ENCODE results near the gene MSANTD2.

The MSANTD2 gene

DNA sequence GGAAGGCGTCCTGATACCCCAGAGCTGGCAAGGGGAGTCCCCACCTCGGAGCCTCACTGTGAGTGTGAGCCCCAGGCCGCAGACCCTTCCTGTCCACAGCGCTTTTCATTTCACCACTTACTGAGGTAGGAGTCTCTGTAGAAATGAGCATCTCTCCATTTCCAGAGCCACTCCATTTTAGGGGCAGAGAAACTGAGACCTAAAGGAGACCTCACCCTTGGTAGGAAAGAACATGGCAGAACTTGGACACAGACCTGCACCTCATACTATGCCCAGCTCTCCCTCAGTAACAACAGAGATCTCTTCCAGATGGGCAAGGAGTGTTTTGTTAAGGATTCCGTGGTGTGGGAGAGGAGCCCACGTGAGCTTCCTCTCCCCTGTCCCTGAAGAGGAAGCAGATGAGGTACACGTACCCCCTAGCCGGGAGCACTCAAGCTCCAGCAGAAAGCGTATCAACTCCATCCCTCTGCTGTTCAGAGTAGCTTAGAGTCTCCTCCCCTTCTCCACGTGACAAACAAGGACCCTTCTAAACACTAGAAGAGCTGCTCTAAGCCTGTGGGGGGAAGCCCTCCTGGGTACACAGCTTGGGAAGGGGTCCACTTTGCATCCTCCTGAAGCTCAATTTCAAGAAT lies 47.6 kb downstream of the MSANTD2 start:
- no peak for DNase-seq

DNA sequence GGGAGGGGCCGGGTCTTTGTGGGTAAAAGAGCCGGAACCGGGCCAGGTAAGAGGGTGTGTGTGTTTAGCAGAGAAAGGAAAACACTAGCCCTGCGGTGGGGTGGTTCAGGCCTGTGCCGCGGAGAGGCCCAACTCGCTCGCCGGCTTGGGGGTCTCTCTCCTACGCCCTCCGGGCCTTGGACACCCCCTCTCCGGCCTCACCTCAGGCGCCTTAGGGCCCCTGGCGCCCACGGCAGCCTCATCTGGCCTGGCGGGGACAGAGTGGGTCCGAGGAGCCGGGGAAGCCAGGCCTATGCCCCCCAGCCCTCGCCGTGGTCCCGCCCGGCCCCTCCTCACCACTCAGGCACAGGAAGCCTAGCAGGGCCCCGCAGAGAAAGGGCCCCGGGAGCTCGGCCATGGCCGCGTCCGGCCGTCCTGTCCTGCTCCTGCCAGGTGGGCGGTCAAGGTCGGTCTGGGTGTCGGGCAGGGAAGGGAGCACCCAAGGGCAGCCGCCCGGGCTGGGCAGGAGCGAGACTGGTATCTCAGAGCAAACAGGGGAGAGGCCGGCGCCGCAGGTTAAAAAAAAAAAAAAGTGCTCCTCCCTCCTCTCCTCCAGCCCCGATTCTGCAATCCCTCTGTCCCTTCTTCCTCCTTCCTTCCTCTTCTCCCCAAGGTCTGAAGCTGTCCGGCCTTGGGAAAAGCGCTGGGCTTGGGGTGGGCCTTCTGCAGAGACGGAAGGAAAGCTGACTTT lies 48.3 kb downstream of the MSANTD2 start, which contains the start of gene VSIG2:
TSS of gene VSIG2 (minus strand) at position 515 of the 730 bp plus-strand sequence. CDS start at position 397, 118 bp downstream.
- no peak for DNase-seq

DNA sequence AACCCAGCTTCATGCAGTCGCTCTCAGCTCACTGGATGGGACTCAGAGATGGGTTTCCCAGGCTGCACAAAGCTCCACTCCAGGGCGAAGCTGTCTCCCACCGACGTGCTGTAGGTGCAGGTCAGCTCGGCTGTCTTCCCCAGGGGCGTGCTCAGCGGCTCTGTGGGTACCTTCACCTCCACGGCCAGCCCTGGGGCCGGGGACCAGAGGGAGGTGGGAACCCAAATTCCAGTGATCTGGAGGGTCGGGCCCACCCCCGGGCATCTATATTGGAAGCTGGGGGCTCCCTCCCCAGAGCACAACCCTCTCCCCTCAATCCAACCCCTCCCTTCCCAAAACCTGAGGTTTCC lies 48.8 kb downstream of the MSANTD2 start:
- no peak for DNase-seq

DNA sequence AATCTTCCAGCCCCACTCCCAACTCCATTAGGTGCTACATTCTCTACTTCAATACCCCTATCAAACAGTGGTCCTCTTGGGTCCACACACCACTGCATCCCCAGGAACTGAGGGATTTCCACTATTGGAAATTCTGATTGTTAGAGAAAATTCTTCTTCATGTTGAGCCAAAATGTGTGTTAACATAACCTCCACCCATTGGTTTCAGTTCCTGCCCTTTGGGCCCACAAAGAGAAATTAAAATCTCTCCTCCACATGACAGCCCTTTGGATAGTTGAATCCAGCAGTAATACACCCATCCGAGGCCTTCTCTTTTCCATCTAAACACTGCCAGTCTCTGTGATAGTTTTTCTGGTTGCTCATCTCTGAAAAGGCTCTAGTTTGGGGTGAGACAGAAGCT lies 50.3 kb downstream of the MSANTD2 start:
- DNase-seq, result no peak

DNA sequence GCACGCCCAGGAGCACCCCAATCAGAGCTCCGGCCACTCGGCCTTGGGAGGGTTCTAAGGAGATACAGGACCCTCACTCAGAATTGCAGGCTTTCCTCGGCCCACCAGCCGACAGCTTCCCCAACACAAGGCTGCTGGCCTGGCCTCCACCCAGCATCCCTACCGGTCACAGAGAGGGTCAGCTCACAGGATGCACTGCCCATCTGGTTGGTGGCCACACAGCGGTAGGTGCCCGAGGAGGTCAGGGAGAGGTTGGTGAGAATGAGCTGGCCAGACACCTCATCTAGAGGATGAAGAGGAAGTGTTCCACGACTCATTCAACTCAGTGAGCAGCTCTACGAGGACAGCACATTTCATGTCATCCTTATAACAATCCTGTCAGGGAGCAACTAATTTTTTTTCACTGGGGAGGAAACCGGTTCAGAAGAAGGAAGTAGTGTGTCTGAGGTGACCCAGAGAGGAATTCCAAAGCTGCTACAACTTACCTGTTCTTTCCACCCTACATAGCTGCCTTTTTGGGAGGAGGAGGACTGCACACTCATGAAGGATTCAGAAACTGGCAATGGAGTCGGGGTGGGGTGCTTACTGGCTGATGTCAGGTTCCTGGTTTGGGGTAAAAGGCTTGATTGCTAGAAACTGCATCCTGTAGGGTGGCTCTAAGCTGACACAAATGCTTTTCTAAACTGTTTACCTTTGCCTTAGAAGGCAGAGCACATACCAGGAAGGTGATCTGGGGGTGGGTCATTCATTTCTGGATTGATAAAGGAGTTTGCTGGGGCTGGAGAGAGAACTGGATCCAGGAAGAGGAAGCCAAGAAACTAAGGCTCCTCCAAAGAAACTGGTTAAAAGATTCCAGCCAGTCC lies 51.5 kb downstream of the MSANTD2 start:
- no peak for DNase-seq

DNA sequence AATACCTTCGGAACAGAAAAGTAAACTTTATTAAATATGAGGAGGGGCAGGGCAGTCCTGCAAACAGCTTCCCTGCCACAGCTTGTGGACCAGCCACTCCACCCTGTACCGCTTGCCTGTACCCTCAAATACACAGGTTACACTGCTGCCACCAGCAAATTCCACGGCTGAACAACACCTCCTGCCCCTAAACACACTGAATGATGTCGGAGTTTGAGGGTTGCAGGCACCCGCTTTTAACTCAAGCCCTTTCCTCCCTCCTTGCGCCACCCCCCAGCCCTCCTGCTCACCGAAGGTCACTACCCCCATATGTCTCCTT lies 52.1 kb downstream of the MSANTD2 start:
- DNase-seq, result no peak

DNA sequence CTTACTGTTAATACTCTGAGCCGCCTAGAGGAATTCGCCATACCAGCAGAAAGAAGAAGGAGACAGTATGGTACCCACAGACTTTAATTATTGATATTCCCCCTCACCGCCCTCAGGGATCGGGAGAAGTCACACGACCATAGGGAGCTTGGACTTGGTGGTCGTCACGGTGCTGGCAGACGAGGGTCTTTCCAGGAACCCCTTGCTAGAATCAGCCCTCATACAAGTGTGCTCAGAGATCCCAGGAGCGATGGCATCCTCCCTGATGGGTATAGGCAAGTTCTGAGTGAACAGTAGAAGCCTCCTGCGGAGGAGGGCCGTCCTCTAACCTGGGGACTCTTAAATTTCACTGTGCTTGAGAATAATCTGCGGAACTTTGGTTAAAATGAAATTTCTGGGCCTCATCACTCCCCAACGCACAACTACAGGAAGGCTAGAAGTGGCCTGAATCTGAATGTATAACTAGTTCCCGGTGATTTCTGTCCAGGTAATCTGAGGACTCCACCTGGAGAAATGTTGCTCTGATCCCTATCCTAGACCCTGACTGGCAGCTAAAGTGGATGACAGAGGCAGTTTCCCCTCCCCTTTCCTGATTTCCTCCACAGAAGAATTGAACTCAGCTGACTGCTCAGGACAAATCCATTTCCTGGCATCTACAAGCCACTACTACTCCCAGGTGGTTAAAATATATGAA lies 52.7 kb downstream of the MSANTD2 start:
- no peak for DNase-seq

DNA sequence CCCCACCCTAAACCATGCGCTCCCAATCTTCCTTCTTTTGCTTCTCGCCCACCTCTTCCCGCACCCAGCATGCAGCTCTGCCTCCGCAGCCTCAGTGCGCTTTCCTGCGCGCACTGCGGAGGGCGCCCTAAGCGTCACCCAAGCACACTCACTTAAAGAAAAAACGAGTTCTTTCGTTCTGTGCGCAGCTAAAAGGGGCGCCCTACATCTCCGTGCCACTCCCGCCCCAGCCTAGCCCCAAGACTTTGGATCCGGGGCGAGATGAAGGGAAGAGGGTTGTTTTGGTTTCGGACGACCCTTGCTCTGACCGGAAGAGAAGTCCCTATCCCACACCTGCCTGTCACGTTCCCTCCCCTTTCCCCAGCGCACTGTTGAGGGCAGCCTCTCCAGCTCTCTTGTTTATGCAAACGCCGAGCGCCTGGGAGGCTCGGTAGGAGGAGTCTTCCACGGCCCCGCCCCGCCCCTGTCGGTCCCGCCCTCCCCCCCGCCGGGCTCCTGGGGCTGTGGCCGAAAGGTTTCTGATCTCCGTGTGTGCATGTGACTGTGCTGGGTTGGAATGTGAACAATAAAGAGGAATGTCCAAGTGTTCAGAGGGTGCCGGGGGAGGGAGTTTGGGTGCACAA lies 53.5 kb downstream of the MSANTD2 start:
- DNase-seq, result peak; percentile 78

DNA sequence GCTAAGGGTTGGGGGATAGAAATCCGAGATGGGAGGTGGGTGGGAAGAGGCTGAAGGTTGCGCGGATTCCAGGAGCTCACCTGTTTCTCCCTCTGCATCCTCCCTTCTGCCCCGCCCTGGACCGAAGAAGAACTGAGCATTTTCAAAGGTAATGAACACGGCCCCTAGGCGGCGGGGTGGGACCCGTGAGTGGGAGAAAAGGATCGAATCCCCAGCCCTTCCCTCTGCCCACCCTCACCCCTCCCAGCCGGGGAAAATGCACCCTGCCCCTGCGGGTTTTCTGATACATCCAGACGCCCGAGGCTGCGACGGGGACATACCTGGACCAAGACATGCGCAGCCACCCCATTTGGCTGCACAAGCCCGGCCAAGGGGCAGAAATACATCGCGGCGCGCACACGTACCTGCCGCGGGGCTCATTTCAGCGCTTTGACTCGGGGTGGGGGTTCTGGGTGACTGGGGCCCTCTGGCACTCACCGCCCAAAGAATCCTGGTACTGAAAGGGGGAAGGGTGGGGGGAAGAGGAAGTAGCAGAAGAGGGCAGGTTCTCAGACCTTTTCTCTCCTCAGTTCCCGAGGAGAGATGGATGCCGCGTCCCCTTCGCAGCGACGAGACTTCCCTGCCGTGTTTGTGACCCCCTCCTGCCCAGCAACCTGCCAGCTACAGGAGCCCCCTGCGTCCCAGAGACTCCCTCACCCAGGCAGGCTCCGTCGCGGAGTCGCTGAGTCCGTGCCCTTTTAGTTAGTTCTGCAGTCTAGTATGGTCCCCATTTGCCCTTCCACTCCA lies 54.2 kb downstream of the MSANTD2 start:
- DNase-seq, result peak; percentile 29

DNA sequence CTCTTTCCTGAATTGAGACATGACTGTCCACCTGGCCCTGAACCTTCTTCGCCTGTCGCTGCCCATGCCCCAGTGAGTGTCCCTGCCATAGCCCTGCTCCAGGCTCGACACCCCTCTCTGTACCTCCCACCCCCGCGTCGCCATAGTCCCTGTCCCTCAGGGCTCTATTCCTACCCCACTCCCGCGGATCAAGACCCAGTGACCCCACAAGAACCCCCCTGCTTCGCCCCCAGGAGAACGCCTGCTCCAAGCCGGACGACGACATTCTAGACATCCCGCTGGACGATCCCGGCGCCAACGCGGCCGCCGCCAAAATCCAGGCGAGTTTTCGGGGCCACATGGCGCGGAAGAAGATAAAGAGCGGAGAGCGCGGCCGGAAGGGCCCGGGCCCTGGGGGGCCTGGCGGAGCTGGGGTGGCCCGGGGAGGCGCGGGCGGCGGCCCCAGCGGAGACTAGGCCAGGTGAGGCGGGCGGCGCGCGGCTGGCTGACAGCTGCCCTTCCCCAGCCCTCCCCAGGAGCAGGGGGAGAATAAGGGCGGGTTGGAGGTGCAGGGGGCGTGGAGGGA lies 54.9 kb downstream of the MSANTD2 start:
- DNase-seq, result no peak

DNA sequence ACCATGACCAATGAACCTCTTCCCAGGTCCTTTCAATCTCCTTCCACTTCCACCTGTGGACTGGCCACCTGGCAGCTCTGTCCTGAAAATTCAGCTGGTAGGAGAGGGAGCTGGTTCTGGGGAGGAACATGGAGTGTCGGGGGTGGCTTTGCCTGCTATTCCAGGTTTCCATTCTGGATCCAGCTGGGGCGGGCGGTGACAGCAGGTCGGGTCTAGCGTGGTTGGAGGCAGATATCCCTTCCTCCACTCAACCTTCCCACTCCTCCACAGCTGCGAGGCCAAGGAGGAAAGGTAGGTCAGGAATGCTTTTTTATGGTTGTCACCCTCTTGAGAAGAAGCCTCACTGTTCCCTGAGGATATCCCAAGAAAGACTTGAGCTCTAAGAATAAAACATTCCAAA lies 57.2 kb downstream of the MSANTD2 start:
- no peak for DNase-seq

DNA sequence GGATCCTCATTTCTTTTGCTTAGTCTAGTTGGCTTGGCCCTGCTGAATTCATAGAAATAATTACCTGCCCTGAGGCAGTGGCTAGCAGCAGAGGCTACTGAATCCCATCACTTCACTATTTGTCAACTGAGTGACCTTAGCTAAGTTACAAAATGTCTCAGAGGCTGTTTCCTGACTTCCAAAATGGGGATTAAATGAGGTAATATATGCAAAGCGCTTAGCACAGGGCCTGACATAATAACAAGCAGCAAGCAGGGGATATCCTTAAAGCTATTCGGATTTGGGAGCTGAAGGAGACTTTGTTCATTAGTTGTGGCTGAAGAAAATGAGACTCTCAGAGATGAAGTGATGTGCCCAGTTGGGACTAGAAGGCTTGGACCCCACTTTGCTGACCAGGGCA lies 57.7 kb downstream of the MSANTD2 start:
- no peak for DNase-seq

DNA sequence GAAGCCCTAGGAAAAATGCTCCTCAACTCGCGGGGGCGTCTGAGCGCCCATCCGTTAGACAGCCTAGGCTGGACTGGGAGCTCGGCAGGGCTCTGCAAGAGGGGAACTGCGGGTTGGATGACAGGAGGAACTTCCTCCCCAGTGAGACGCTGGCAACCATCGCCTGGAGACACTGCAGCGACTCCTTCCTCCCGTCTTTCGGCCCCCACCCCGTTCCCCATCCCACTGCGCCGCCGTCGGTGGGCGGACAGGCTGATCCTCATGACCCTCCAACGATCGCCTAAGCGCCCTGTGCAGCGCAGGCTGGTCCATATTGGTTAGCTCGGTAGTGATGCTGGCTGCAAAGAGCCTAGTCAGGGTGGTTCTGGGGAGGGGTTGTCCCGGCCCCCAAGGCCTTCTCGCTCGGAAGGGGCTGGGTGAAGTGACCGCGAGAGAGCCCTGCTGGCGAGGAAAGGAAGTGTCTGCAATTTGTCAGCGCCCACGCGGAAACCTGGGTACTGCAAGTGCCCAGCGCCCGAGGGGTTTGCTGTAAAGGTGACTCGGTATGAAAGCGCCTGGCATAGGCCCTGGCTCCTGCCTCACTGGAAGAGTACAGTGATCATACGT lies 59.8 kb downstream of the MSANTD2 start:
- peak; percentile 54 for DNase-seq

DNA sequence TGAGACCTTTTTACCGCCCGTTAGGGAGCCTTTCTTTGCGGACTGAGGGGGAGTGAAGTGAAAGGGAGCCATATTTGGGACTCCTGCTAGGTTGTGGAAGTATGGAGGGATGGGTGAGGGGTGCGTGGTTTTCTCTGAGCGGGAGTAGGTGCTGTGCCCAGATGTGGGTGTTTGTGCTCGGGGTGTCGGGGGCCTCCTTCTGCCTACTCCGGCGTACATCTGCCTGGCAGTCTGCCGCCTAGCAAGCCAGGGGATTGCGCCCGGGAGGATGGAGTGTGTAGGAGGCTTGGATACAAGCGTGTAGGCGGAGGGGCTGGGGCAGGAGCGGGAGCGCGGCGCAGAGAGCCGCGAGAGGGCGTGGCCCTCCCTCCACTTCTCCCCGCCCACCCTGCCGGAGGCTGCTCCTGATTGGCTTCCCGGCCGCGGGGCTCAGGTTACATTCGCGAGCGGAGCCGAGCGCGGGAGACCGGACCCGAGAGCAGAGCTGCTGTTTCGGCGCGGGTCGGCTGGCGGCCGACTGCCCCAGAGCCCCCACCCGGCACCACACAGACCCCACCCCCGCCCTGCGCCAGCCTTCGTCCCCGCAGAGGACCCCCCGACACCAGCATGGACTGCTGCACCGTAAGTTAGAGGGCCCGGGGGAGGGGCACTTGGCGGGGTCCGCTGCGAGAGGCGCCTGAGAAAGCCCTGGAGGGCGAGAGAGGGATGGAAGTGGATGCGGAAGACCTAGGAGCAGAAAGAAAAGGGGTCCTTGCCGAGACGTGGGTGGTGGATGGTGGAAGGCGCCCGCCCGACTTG lies 60.5 kb downstream of the MSANTD2 start, which contains the start of gene NRGN:
TSS of gene NRGN (plus strand) at position 464 of the 798 bp plus-strand sequence. CDS start at position 607, 143 bp downstream.
- peak; percentile 81 for DNase-seq

DNA sequence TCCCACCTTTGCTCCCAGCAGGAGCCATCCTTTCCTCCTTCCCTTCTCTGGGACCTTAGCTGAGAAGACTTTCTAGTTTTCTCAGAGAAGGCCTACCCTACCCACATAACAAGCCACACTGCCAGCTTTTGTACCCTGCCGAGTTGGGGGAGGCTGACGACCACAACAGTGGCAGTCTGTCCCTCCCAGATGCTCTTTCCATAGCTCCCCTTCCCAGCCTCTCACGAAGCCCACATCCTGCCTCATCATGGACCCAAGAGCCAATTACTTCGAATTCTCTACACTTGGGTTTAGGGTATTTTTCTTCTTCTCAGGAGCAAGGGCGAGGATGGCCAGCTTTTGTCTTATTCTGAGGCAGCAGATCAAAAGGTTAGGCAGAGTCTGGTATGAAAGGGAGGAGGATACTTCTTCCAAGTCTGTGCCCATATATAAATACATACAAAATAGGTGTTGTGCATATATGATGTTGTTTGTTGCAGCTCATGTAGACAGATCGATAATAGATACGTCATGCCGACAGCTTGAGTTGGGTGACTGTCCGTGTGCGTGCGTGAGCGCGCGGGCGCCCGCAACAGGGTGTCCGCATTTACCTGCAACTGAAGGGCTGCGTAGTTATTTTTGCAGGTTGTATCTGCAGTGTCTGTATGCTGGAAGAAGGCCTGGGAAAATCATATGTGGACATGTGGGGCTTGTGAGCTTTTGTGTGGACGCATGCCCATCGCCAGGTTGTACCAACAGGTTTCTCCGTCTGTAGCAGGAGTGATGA lies 61.3 kb downstream of the MSANTD2 start:
- no peak for DNase-seq

DNA sequence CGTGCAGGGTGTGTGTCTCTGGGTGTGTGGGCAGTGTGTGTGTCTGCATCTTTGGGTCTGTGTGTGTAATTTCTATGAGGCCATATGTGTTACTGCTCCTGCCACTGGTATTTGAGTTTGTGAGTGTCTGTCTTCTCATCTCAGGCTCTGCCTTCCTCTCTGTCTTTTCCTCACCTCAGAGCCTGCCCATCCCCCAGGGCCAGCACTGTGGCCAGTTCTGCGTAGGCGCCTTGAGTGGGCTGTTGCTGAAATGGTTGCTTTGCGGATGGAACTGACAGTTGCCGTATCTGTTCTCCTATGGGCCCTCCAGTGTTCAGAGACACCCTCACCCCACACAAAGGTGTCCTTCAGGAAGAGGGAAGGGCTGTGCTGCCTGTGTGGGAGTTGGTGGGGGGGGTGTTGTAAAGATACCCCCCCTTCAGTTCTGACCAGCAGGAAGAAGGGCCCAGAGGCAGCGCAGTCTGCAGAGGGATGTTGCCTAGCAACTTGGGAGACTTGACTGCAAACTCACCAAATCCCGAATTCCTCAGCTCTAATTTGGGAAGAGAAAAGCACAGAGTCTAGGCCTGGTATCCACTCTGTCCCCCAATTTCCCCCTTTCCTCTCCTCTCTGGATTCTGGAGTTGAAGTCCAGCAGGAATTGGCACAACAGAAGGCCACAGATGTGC lies 62.4 kb downstream of the MSANTD2 start:
- DNase-seq, result no peak

DNA sequence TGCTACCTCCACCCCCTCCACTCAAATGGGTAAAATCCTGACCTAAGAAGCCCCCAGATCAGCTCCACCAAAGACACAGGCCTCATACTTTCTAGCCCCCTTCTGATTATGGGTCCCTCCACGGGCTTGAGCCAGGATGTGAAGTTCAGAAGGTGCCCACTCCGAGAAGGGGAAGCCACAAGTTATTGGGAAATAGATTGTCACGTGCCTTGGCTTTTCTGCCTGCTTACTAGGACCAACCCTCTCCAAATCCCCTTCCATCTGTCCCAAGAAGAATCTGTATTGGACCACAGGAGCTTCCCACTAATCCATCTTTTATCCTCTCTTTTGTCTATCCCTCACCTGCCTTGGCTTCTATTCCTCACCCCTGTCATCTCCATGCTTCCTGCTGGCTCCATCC lies 63.5 kb downstream of the MSANTD2 start:
- no peak for DNase-seq

DNA sequence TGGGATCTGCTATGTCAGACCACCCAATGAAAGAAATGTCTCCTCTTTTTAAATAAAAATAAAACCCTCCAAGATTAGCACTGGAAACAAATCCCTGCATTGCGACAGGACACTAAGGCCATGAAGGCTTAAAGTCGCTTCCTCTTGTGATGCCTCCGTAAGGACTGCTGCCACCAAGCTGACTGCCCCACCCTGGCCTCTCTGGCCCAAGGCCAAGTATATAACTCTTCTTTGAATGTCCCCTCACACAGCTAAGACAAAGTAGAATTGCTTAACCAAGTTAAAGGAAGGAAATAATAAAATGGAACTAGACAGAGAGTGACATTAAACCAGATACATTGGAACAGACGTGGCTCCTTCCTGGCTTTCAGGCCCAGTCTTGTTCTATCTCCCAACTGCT lies 68.0 kb downstream of the MSANTD2 start:
- no peak for DNase-seq

DNA sequence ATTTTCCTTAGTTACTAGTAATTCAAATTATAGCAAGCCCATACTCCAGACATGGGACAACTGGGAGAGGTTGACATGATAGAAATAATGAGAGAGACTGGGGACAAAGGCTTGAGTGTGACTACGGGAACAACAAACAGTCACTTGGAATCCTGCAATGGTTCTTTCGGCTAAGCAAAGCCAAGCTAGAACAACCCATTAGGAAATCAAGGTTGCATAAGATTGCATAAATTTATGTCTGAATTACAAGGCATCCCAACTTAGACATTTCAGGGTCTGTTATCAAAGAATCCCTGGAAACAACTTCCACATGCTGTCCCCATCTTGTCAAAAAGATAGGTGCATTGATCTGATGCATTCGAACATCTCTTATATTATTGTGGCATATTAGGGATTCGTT lies 70.6 kb downstream of the MSANTD2 start:
- no peak for DNase-seq
